Measurements from ENCODE around the gene COL4A2.

Gene COL4A2

GRCh38 chr13:110339975-110340550 is 33.0 kb downstream of the COL4A2 start:
- no peak for DNase-seq (ENCODE audit: low read depth)

- no peak for DNase-seq (ENCODE audit: low read depth)
Measured at GRCh38 chr13:110340812-110341444, 33.8 kb downstream of the COL4A2 start.

DNA sequence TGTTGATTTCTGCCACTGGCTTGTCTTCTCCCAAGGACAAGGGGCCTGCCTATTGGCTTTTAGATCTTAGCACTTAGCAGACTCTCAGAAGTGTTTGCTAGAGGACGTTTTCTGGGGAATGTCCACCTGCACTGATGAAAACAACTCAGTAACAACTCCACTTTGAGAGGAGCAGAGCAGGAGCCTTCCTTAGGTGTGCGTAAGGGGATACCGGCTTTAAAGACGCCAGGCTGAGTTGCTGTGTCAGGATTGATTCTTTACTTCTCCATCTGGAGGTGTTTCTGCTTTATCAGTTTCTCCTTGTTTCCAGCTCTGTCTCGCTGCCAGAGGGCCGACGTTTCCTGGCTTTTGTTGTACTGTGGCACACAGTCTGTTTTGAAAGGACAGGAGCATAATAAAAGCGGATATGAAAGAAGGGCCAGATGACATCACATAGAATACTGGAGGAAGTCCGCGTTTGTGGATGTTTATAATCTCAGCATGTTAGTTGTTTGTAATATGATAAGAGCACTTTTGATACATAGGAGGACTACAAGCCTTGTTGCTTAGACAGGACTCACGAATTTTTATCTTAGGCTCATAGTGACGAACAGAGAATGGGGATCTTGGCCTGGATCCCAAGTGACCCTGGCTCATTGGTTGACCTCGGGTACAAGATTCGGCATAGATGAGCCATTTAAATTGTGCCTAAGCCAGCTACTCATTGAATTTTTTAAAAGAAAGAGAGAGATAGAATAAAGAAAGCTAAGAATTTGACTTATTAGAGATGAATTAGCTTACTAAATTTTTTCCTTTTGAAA is 34.6 kb downstream of the COL4A2 start:
- DNase-seq (ENCODE audit: low read depth), result no peak

GRCh38 chr13:110342474-110342873 is 35.4 kb downstream of the COL4A2 start:
- DNase-seq (ENCODE audit: low read depth), result no peak

GRCh38 chr13:110343241-110343865 is 36.3 kb downstream of the COL4A2 start:
- DNase-seq (ENCODE audit: low read depth), result no peak

DNA sequence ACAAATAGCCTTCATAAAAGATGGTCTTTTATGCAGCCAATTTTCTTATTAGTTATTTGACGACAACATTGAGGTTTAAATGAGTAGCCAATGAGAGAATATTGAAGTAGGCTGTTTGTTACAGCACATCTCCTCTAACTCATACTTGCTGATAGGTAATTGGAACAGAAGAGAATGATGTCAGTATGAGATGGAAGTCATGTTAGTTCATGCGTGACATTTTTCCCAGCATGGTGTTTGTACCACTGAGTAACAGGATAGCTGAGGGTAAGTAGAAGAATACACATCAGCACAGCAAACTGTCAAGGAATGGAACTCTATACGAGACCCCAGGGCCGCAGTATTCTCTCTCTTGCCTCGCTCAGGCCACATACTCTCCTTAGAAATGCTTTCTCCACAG is 37.2 kb downstream of the COL4A2 start:
- no peak for DNase-seq (ENCODE audit: low read depth)

DNA sequence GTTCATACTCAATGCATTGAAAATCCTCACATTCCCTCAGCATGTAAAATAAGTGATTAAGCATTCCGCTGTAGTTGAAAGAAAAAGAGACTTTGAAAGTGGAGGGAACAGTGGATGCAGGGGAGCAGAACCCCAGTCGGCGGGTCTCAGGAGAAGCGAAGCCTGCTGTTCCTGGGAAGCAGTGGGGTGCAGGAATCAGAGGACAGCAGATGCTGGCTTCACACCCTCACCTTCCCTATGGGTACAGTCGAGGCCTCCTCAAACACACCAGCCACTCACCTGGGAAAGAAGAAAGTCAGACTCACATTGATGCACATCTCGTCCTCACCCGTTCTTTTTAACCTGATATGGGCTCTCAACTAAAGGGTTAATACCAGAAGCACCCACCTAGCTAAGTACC is 38.2 kb downstream of the COL4A2 start:
- DNase-seq (ENCODE audit: low read depth), result no peak

- DNase-seq (ENCODE audit: low read depth), result no peak
Measured at GRCh38 chr13:110345701-110346100, 38.6 kb downstream of the COL4A2 start.

- DNase-seq (ENCODE audit: low read depth), result no peak
Measured at GRCh38 chr13:110346661-110347067, 39.6 kb downstream of the COL4A2 start.

DNA sequence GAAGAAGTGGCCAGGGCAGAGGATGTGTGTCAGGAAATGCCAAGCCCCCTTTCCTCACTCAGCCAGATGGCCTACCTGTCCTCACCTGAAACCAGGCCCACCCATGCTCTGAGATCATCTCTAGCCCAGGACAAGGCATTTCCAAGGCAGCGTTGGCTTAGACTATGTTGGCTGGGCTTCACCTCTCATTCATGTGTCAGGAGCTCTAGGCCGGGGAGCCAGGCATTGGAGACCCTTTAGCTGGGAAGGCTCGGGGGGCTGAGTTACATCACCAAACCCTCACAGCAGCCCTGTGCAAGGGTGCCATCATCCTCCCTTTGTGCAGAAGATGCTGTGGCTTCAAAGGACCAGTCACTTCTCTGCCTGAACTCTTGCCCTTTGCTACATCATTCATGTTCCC is 40.0 kb downstream of the COL4A2 start:
- no peak for DNase-seq (ENCODE audit: low read depth)

DNA sequence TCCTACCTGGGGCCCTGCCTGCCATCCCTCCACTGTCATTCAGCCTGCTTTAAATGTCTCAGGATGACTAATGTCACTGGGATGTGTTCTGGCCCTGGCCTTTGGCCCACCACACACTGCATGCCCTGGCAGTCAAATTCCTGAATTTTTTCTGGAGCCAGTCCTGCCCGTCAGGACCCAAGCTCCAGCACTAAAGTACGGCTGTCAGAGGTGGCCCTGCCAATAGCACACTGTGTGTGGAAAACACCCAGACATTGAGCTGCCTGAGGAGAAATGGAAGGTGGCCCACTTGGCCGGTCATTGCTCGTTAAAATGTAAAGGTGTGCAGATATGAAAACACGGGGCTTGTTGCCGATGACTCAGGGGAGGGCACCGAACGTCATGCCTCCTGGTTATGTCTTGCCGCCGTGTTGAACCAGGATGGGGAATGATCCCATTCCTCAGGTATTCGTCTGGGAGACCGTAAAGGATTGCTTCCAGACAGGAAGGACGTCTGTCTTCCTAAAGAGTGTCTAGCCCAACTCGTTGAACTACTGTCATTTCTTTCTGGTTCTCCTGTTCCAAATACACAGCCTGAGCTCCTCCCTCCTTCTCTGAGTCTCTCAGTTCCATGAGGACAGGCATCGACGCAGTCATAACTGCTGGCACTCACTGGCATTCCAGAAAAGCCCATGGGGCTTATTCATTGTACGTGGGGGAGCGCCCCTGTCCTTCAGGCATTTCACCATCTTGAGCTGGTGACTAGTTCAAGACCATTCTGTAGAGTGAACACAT is 40.6 kb downstream of the COL4A2 start:
- peak; percentile 71 for DNase-seq (ENCODE audit: low read depth)

GRCh38 chr13:110348309-110349105 is 41.4 kb downstream of the COL4A2 start:
- no peak for DNase-seq (ENCODE audit: low read depth)

- no peak for DNase-seq (ENCODE audit: low read depth)
Measured at GRCh38 chr13:110349239-110349638, 42.2 kb downstream of the COL4A2 start.

DNA sequence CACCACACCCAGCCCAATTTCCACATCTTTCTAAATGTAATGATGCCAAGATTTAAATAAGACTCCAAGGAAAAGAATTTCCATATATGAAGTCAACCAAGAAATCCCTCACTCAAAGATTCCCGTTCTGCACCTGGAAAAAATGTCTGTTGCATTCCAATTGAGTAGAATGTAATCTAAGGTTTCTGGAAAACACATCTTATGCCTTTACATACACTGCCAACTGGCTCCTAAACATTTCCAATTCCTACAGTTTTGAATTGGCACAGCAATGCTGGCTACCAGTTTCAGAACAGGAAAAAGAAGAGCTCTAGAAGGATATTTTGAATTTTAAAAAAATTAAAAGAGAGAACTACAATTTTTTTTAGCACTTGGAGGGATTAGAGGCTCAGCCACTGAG is 43.0 kb downstream of the COL4A2 start:
- DNase-seq (ENCODE audit: low read depth), result no peak

DNA sequence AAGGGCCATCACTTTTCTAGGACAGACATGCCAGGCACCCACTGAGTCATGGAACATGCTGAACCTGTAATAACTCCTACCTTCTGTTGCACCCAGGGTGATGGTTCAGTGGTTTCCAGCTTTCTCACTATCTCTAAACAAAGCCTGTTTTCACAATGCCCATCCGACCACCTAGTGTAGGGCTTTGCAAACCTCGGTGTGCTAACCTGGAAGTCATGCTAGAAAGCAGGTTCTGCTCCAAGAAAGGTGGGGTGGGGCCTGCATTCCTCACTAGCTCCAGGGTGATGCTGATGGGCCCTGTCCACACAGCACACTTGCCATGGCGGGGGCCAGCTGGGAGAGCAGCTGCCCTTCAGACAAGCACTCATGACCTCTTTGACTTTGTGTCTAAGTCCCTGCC is 43.4 kb downstream of the COL4A2 start:
- no peak for DNase-seq (ENCODE audit: low read depth)

DNA sequence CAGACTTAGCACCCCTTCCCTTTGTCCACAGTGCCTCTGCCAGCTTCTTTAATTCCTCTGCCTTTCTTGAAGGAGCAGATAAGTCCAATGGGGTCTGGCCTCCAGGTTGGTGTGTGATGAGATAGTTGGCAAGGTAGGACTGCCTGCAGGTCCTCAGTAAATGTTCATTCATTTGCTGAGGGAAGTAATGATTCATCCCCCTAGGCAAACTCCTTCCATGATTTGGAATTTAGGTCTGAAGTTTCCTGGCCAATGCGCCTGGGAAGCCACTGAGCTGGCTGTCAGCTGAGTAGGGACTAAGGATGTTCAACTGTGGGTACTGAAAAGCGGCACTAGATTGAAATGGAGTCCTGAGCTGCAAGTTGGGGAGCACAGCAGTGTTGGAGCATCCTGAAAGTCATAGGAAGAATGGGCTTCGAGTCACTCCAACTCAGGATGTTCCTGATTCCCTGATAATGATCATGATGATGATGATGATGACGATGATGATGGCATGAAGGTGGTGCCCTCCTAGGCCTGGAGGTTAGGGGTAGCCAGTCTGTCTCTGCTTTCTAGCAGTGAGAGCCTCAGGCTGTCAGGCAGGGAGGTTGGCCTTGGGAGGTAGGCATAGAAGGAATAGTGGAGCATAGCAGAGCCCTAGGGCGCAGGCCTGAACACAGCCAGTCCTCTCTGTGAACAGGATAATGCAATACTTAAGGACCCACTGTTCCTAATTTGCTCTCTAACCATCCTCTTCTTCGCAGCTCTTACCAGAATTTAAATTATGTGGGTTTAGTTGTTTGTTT is 44.7 kb downstream of the COL4A2 start:
- DNase-seq (ENCODE audit: low read depth), result no peak

DNA sequence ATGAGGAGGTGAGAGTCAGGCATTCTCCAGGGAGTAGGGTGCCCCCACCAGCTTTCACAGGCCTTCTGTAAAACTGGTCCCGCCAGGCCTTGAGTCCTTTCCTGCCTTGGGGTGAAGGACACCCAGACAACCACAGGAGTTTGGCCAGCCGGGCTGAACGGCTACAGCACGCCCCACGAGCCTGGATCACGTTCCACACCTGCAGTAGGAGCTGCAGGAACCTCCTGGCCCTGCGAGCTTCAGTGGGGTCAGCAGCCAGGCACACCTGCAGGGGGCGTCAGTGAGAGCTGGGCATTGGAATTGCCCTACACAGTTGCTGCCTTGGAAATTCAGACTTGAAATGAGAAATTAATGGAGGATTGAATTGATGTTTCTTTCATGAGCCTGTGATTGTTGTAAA is 45.7 kb downstream of the COL4A2 start:
- DNase-seq (ENCODE audit: low read depth), result no peak

DNA sequence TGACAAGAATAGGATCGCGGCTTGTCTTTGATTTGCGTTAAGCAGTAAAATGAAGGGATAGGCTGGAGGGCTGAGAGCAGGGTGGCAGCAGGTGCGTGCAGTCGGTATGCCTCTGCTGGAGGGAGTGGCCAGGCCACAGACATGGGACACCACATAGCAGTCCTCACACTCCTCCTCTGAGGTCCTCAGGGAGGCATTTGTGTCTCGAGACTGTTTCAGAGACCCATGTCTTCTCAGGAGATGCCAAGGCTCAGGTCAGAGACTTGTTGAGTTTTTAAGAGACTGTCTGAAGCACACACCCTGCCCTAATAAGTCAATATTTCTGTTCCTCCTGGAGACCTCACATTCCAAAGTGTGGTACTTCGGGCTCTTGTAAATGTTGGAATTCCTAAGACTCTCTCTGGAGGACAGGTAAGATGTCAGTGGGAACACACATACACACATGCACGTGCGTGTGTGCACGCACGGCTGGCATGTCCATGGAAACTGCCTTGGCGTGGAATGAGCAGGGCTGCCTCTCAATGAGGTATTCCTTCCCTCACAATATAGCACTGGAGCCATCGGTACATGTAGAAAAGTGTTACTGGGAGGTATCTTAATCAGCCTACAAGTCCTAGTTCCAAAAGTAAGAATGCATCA is 46.4 kb downstream of the COL4A2 start:
- DNase-seq (ENCODE audit: low read depth), result no peak

GRCh38 chr13:110354123-110354627 is 47.1 kb downstream of the COL4A2 start:
- DNase-seq (ENCODE audit: low read depth), result no peak
